Endothelial cell of umbilical vein (primary cell): ENCODE measurements around the gene PTGDR. TPM values are rescaled to one million over a fixed set of nuclear protein-coding genes. Genes with fewer than 3 reads are reported as not detected.

Experiments used
- BruUV-seq: library from RNA; stranded (reverse); fragments of 400-500 nt; replicated peaks from 2 replicates; lab custom pipeline; 2021; lab: Mats Ljungman, UMichigan
- CTCF ChIA-PET: fragments of 300-600, 350-600 bp; sonication (Branson Sonifier 250); formaldehyde crosslinking; loops from one replicate; lab custom pipeline; 2021; ENCODE audit warnings: antibody characterized with exemption, inconsistent platforms; lab: Charles Lee
- POLR2A ChIA-PET: fragments of 300-600, 350-600 bp; sonication (Branson Sonifier 250); formaldehyde crosslinking; loops from one replicate; lab custom pipeline; 2021; ENCODE audit warnings: antibody characterized with exemption, inconsistent platforms; lab: Charles Lee
- DNase-seq: peaks from one replicate; pipeline ENCODE4 v3.0.0-alpha.2; 2011; ENCODE audit warnings: low read depth, low spot score
- FAIRE-seq: peaks from 2 replicates; lab custom pipeline; 2011; peaks lifted over from hg19 to GRCh38; lab: Jason Lieb, UNC
- H2AFZ ChIP-seq: 2 replicates; pipeline ENCODE4 v1.6.0; 2012; ENCODE audit warnings: low read depth, low read length, control low read depth, inconsistent platforms
- H3K27ac ChIP-seq: 2 replicates; pipeline ENCODE4 v1.5.1; 2011; ENCODE audit warnings: low read depth, mild to moderate bottlenecking, control low read depth, low read length, moderate library complexity; ENCODE audit not compliant: insufficient read depth
- H3K27me3 ChIP-seq, 2 experiments: 2 replicates each; pipeline versions ENCODE4 v1.6.0 to v1.6.1; 2011; ENCODE audit warnings: low read length in 2 of 2, mixed read lengths in 1 of 2; ENCODE audit not compliant: control insufficient read depth in 2 of 2, insufficient read depth in 2 of 2
- H3K36me3 ChIP-seq, 2 experiments: 2 replicates in 1 of 2; 3 replicates in 1 of 2; pipeline ENCODE4 v1.5.1; 2011; ENCODE audit warnings: low read length in 2 of 2, mild to moderate bottlenecking in 1 of 2, moderate library complexity in 1 of 2; ENCODE audit not compliant: control insufficient read depth in 2 of 2, insufficient read depth in 2 of 2; ENCODE audit errors: extremely low read depth in 1 of 2
- H3K4me1 ChIP-seq: 3 replicates; pipeline ENCODE4 v1.5.1; 2011; ENCODE audit warnings: mild to moderate bottlenecking, low read length; ENCODE audit not compliant: control insufficient read depth, insufficient read depth; ENCODE audit errors: extremely low read depth
- H3K4me2 ChIP-seq: 2 replicates; pipeline ENCODE4 v1.6.1; 2011; ENCODE audit warnings: low read length, control low read depth, mixed read lengths; ENCODE audit not compliant: insufficient read depth
- H3K4me3 ChIP-seq, 3 experiments: fragments of 200-600 bp in 1 of 3; sonication (generic), shearing (Covaris generic) in 1 of 3; replicated peaks in 1 of 3; 2 replicates each; pipeline ENCODE4 v1.5.1; 2011 to 2016; ENCODE audit warnings: control low read depth in 3 of 3, low read length in 3 of 3, mild to moderate bottlenecking in 2 of 3, inconsistent platforms in 1 of 3, low read depth in 1 of 3, moderate library complexity in 1 of 3; ENCODE audit not compliant: insufficient read depth in 1 of 3
- H3K79me2 ChIP-seq: 2 replicates; pipeline ENCODE4 v1.6.0; 2012; ENCODE audit warnings: low read length, inconsistent platforms; ENCODE audit not compliant: control insufficient read depth, insufficient read depth
- H3K9ac ChIP-seq: replicated peaks from 2 replicates; pipeline ENCODE3; 2011; ENCODE audit warnings: low read length, control low read depth; ENCODE audit not compliant: insufficient read depth; ENCODE audit errors: extremely low read depth
- H3K9me1 ChIP-seq: replicated peaks from 3 replicates; pipeline ENCODE4 v1.6.0; 2011; ENCODE audit warnings: mild to moderate bottlenecking, low read length; ENCODE audit not compliant: control insufficient read depth, insufficient read depth; ENCODE audit errors: extremely low read depth
- H3K9me3 ChIP-seq: replicated peaks from 2 replicates; pipeline ENCODE4 v1.5.1; 2012; ENCODE audit warnings: low read length, inconsistent platforms; ENCODE audit not compliant: control insufficient read depth, insufficient read depth
- H4K20me1 ChIP-seq: replicated peaks from 2 replicates; pipeline ENCODE3; 2011; ENCODE audit warnings: mild to moderate bottlenecking, low read length; ENCODE audit not compliant: control insufficient read depth, insufficient read depth; ENCODE audit errors: extremely low read depth
- EZH2 ChIP-seq: IDR thresholded peaks from 2 replicates; pipeline ENCODE4 v1.6.1; 2012; ENCODE audit warnings: borderline replicate concordance, low read depth, mild to moderate bottlenecking, moderate library complexity, low read length, inconsistent platforms; ENCODE audit not compliant: severe bottlenecking
- FOS ChIP-seq: IDR thresholded peaks from 2 replicates; pipeline ENCODE4 v1.6.1; 2011; ENCODE audit warnings: mild to moderate bottlenecking, low read length, moderate library complexity, borderline replicate concordance; ENCODE audit not compliant: insufficient read depth
- GATA2 ChIP-seq: IDR thresholded peaks from 2 replicates; pipeline ENCODE4 v1.7.0; 2011; ENCODE audit warnings: low read depth, mild to moderate bottlenecking, moderate library complexity, mixed read lengths, low read length; ENCODE audit not compliant: insufficient read length, insufficient read depth
- JUN ChIP-seq: IDR thresholded peaks from 2 replicates; pipeline ENCODE4 v1.6.1; 2011; ENCODE audit warnings: borderline replicate concordance, low read depth; ENCODE audit not compliant: insufficient read length, insufficient read depth
- MYC ChIP-seq: IDR thresholded peaks from one replicate; pipeline ENCODE4 v1.6.1; 2011; ENCODE audit warnings: mild to moderate bottlenecking, low read depth, low read length
- POLR2A ChIP-seq: IDR thresholded peaks from 2 replicates; pipeline ENCODE4 v1.6.1; 2012; ENCODE audit warnings: low read depth, mild to moderate bottlenecking, control low read depth, low read length
- POLR2AphosphoS5 ChIP-seq: IDR thresholded peaks from 2 replicates; pipeline ENCODE4 v1.6.1; 2012; ENCODE audit warnings: low read depth, mild to moderate bottlenecking, control low read depth, low read length, moderate library complexity; ENCODE audit not compliant: insufficient read depth
- dilution Hi-C: fragments of 300-500 bp; cut with MboI; formaldehyde crosslinking; loops from one replicate; pipeline ENCODE4 v1.15.0; 2019; ENCODE audit warnings: low sequenced_read_pairs; ENCODE audit not compliant: extremely low pct_ligation_motif_present
- intact Hi-C: fragments of 100-400 bp; cut with micrococcal nuclease; formaldehyde crosslinking; loops from one replicate; pipeline ENCODE4 v1.10.0; 2022
- polyA plus RNA-seq, 4 experiments: library from polyadenylated mRNA; depleted of rRNA in 3 of 4; stranded (reverse) in 3 of 4; unstranded in 1 of 4; fragments of >200 nt; gene quantifications; 2 replicates each; pipeline versions ENCODE4 v1.2.1 to v1.2.3, GENCODE V29; 2011 to 2012; ENCODE audit warnings: missing spikeins in 1 of 4
- total RNA-seq: library from RNA; stranded (reverse); gene quantifications from 2 replicates; pipeline ENCODE4 v1.2.3, GENCODE V29; 2021
- TF ChIP-seq, protein P1 (sequence below): IDR thresholded peaks from 2 replicates; pipeline ENCODE4 v1.6.1; 2011; ENCODE audit not compliant: insufficient read depth, insufficient read length
- TF ChIP-seq, protein P2 (sequence below), 2 donors: IDR thresholded peaks; 1 replicate in 1 of 2; 2 replicates in 1 of 2; pipeline ENCODE4 v1.5.1; 2011; ENCODE audit warnings: low read length in 2 of 2, mild to moderate bottlenecking in 2 of 2, moderate library complexity in 2 of 2, control low read depth in 1 of 2, inconsistent platforms in 1 of 2, low read depth in 1 of 2; ENCODE audit not compliant: insufficient read depth in 1 of 2; ENCODE audit errors: extremely low read depth in 1 of 2

Gene PTGDR
- total and polyA plus RNA-seq, 2 donors (not counting 3 experiments of a cell fraction or from before 2014, with no cell fraction given): not detected

DNA sequence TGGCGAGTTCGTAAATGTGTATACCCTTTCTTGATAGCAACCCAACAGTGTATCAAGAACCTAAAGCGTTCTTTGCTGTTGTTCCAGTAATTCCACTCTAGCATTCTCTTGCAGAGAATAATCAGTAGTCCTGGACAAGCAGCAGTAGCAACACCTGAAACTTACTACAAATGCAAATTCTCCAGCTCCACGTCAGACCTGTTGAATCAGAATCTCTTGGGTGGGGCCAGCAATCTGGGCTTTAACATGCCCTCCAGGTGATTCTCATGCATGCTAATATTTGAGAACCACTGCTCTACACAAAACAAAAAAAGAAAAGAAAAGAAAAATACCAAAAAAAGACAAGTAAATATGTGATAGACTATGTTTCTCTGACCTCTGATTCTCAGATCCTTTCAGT is 10.1 kb downstream of the PTGDR start:
- dilution Hi-C loops (no loop called here), intact Hi-C loops (no loop called here)
- Histone ChIP-seq H2AFZ (no peak overlapping the region), H3K27ac (no peak overlapping the region), H3K9me1 (no peaks in the 10 kb centered on the region), H3K4me1 (no peaks in the 10 kb centered on the region), H3K79me2 (no peaks in the 10 kb centered on the region), H3K27me3 (peaks cover 9 to 32% of the 10 kb centered on the region in 2 experiments), H3K36me3 (no peaks in the 10 kb centered on the region), H3K4me2 (no peak overlapping the region), H3K9ac (no peak overlapping the region), H3K9me3 (no peaks in the 10 kb centered on the region), H3K4me3 (no peak overlapping the region), H4K20me1 (no peaks in the 10 kb centered on the region)
- DNase-seq (no peak), FAIRE-seq (no peak)
- ChIA-PET POLR2A (no interaction called here), CTCF (no interaction called here)
- no TSS peak for BruUV-seq
- no peak for TF ChIP-seq POLR2AphosphoS5
- no peak for TF ChIP-seq GATA2
- TF ChIP-seq, protein P1, sequence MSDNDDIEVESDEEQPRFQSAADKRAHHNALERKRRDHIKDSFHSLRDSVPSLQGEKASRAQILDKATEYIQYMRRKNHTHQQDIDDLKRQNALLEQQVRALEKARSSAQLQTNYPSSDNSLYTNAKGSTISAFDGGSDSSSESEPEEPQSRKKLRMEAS: no peak
- TF ChIP-seq EZH2: no peak
- TF ChIP-seq MYC: no peak
- no peak for TF ChIP-seq JUN
- no peak for TF ChIP-seq POLR2A
- TF ChIP-seq, protein P2, sequence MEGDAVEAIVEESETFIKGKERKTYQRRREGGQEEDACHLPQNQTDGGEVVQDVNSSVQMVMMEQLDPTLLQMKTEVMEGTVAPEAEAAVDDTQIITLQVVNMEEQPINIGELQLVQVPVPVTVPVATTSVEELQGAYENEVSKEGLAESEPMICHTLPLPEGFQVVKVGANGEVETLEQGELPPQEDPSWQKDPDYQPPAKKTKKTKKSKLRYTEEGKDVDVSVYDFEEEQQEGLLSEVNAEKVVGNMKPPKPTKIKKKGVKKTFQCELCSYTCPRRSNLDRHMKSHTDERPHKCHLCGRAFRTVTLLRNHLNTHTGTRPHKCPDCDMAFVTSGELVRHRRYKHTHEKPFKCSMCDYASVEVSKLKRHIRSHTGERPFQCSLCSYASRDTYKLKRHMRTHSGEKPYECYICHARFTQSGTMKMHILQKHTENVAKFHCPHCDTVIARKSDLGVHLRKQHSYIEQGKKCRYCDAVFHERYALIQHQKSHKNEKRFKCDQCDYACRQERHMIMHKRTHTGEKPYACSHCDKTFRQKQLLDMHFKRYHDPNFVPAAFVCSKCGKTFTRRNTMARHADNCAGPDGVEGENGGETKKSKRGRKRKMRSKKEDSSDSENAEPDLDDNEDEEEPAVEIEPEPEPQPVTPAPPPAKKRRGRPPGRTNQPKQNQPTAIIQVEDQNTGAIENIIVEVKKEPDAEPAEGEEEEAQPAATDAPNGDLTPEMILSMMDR (IDR thresholded peaks at IDR 0.05; ENCODE audit: extremely low read depth in 1 of 2, insufficient read depth in 1 of 2, low read depth in 1 of 2, low read length in 2 of 2): no peak
- TF ChIP-seq FOS: no peak
